OCI-LY7 (cell line): ENCODE measurements around the gene CRELD1. TPM values are rescaled to one million over a fixed set of nuclear protein-coding genes. Genes with fewer than 3 reads are reported as not detected.

Experiments used
- BruUV-seq: library from RNA; stranded (reverse); fragments of 400-500 nt; replicated peaks from 2 replicates; lab custom pipeline; 2021; lab: Mats Ljungman, UMichigan
- CTCF ChIA-PET: fragments of 300-600 bp; sonication (Branson Sonifier 250); formaldehyde crosslinking; loops from one replicate; lab custom pipeline; 2022; ENCODE audit warnings: antibody characterized with exemption; ENCODE audit not compliant: unreplicated experiment; lab: Charles Lee
- POLR2A ChIA-PET: fragments of 300-600 bp; sonication (Branson Sonifier 250); formaldehyde crosslinking; loops from one replicate; lab custom pipeline; 2022; ENCODE audit warnings: antibody characterized with exemption; lab: Charles Lee
- DNase-seq: peaks from one replicate; pipeline ENCODE4 v3.0.0-alpha.2; 2015; ENCODE audit warnings: low spot score
- H2AFZ ChIP-seq: fragments of 200-600 bp; sonication (generic), shearing (Covaris generic); 2 replicates; pipeline ENCODE4 v1.6.1; 2014; ENCODE audit warnings: mild to moderate bottlenecking, antibody characterized with exemption, low read length, moderate library complexity
- H3K27ac ChIP-seq: fragments of 200-600 bp; sonication (generic); 2 replicates; pipeline ENCODE4 v1.5.1; 2014; ENCODE audit warnings: mixed run types, low read depth, mild to moderate bottlenecking, moderate library complexity, low read length, inconsistent platforms; ENCODE audit not compliant: poor library complexity, severe bottlenecking
- H3K36me3 ChIP-seq: fragments of 200-600 bp; sonication (generic); 2 replicates; pipeline ENCODE4 v1.6.1; 2014; ENCODE audit warnings: mild to moderate bottlenecking, antibody characterized with exemption, low read length, moderate library complexity, mixed read lengths; ENCODE audit not compliant: insufficient read depth
- H3K4me1 ChIP-seq: fragments of 200-600 bp; sonication (generic); 2 replicates; pipeline ENCODE4 v1.5.1; 2014; ENCODE audit warnings: mild to moderate bottlenecking, low read length; ENCODE audit not compliant: insufficient read depth, poor library complexity, severe bottlenecking
- H3K4me2 ChIP-seq: fragments of 200-600 bp; sonication (generic); 2 replicates; pipeline ENCODE4 v1.6.1; 2014; ENCODE audit warnings: mild to moderate bottlenecking, low read length
- H3K4me3 ChIP-seq: fragments of 200-600 bp; sonication (generic); 2 replicates; pipeline ENCODE4 v1.5.1; 2014; ENCODE audit warnings: mild to moderate bottlenecking, low read depth, low read length; ENCODE audit not compliant: poor library complexity, severe bottlenecking
- H3K79me2 ChIP-seq: fragments of 200-600 bp; sonication (generic); 2 replicates; pipeline ENCODE4 v1.6.1; 2016; ENCODE audit warnings: low read depth, mild to moderate bottlenecking, low read length, moderate library complexity, mixed read lengths; ENCODE audit not compliant: insufficient read depth
- H3K9me2 ChIP-seq: fragments of 200-600 bp; sonication (generic); 2 replicates; pipeline ENCODE4 v1.6.1; 2016; ENCODE audit warnings: mild to moderate bottlenecking, low read length, mixed read lengths; ENCODE audit not compliant: insufficient read depth
- H3K9me3 ChIP-seq: fragments of 200-600 bp; sonication (generic); 2 replicates; pipeline ENCODE4 v1.6.1; 2014; ENCODE audit warnings: mild to moderate bottlenecking, mixed run types, low read length, mixed read lengths
- H4K20me1 ChIP-seq: fragments of 200-600 bp; sonication (generic); 2 replicates; pipeline ENCODE4 v1.6.1; 2014; ENCODE audit warnings: mild to moderate bottlenecking, antibody characterized with exemption, low read length, moderate library complexity, mixed read lengths; ENCODE audit not compliant: insufficient read depth
- EZH2phosphoT487 ChIP-seq: fragments of 200-600 bp; sonication (generic); IDR thresholded peaks from 2 replicates; pipeline ENCODE4 v1.6.1; 2018; ENCODE audit warnings: low read depth, borderline replicate concordance, mild to moderate bottlenecking, mixed run types, antibody characterized with exemption, low read length, moderate library complexity, mixed read lengths
- intact Hi-C: fragments of 100-400 bp; cut with micrococcal nuclease; formaldehyde crosslinking; loops from one replicate; pipeline ENCODE4 v1.10.0; 2022; ENCODE audit not compliant: unreplicated experiment
- total RNA-seq, 2 experiments: library from RNA; depleted of rRNA in 1 of 2; stranded (reverse); fragments of >200 nt in 1 of 2; shearing (Covaris generic) in 1 of 2; gene quantifications; 2 replicates each; pipeline ENCODE4 v1.2.3, GENCODE V29; 2014 to 2022
- TF ChIP-seq, protein P1 (sequence below): fragments of 200-600 bp; sonication (generic); conservative IDR thresholded peaks from 2 replicates; pipeline ENCODE4 v1.5.1; 2014; ENCODE audit warnings: mild to moderate bottlenecking, antibody characterized with exemption, low read length, moderate library complexity, mixed read lengths

The CRELD1 gene
- total RNA-seq, 2 experiments from 2014 or later: 20.9 to 23.4 TPM

DNA sequence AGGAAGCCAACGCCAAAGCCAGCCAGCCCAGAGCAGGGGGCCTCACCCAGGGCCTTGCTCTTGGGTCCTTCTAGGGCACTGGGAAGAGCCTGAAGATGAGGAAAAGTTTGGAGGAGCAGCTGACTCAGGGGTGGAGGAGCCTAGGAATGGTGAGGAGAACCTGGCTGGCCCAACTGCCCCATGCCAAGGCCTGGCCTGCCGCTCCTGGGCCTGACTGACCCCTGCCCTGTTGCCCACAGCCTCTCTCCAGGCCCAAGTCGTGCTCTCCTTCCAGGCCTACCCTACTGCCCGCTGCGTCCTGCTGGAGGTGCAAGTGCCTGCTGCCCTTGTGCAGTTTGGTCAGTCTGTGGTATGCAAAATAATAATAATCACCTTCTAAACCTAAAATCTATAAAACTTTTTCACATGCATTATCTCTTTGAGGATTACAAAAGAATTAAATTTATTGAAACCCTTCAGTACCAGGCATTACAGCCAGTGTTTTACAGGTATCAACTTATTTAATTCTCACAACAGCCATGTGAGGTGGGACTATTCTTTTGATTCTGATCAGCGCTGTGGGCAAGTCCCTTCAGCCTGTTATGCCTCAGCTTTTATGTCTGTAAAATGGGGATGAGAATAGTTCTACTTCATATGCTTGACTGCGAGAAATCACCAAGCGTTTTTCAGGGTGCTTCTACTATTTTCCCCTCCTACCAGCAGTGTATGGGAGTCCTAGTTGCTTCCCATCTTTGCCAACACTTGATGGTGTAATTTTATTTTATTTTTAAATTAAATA, 15.2 kb upstream of the CRELD1 start:
- no peak for DNase-seq
- Histone ChIP-seq H3K36me3 (no peaks in the 10 kb centered on the region), H3K9me2 (no peaks in the 10 kb centered on the region), H3K9me3 (no peaks in the 10 kb centered on the region), H3K4me2 (no peak overlapping the region), H4K20me1 (no peaks in the 10 kb centered on the region), H3K4me1 (no peaks in the 10 kb centered on the region), H3K27ac (no peak overlapping the region), H3K4me3 (no peak overlapping the region), H2AFZ (no peak overlapping the region), H3K79me2 (no peaks in the 10 kb centered on the region)
- TF ChIP-seq EZH2phosphoT487: no peak
- TF ChIP-seq, protein P1, sequence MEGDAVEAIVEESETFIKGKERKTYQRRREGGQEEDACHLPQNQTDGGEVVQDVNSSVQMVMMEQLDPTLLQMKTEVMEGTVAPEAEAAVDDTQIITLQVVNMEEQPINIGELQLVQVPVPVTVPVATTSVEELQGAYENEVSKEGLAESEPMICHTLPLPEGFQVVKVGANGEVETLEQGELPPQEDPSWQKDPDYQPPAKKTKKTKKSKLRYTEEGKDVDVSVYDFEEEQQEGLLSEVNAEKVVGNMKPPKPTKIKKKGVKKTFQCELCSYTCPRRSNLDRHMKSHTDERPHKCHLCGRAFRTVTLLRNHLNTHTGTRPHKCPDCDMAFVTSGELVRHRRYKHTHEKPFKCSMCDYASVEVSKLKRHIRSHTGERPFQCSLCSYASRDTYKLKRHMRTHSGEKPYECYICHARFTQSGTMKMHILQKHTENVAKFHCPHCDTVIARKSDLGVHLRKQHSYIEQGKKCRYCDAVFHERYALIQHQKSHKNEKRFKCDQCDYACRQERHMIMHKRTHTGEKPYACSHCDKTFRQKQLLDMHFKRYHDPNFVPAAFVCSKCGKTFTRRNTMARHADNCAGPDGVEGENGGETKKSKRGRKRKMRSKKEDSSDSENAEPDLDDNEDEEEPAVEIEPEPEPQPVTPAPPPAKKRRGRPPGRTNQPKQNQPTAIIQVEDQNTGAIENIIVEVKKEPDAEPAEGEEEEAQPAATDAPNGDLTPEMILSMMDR: no peak
- no TSS peak for BruUV-seq
- intact Hi-C loops: no loop called here
- ChIA-PET POLR2A (no interaction called here), CTCF (no interaction called here)

DNA sequence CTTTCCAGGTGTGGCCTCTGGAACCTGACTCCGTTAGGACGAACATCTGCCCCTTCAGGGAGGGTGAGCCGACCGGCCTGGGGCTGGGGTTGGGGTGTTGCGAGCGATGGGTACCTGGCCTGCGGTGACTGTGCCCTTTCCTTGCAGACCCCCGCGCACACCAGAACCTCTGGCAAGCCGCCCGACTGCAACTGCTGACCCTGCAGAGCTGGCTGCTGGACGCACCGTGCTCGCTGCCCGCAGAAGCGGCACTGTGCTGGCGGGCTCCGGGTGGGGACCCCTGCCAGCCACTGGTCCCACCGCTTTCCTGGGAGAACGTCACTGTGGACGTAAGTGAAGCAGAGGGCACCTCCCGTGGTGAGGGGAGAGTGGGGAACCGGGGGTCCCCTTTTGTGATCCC, 5.5 kb upstream of the CRELD1 start:
- no TSS peak for BruUV-seq
- H3K4me1 ChIP-seq: peaks cover 4% of the 10 kb centered on the region
- H3K4me2 ChIP-seq: no peak overlapping the region
- H3K27ac ChIP-seq: no peak overlapping the region
- H3K79me2 ChIP-seq: no peaks in the 10 kb centered on the region
- H3K4me3 ChIP-seq: no peak overlapping the region
- intact Hi-C loops: no loop called here
- no peaks in the 10 kb centered on the region for H4K20me1 ChIP-seq
- no peaks in the 10 kb centered on the region for H3K9me2 ChIP-seq
- no peak for DNase-seq
- ChIA-PET CTCF (no interaction called here), POLR2A (no interaction called here)
- no peaks in the 10 kb centered on the region for H3K36me3 ChIP-seq
- H3K9me3 ChIP-seq: no peaks in the 10 kb centered on the region
- no peak overlapping the region for H2AFZ ChIP-seq
- TF ChIP-seq, protein P1: no peak
- TF ChIP-seq EZH2phosphoT487: no peak
